Adrenal gland (tissue), 12 donors: ENCODE measurements around the gene EPS8L1. TPM values are rescaled to one million over a fixed set of nuclear protein-coding genes. Genes with fewer than 3 reads are reported as not detected.

ENCODE experiments used
- DNase-seq, 7 donors: peaks; one replicate each; pipeline ENCODE4 v3.0.0-alpha.2; 2019 to 2020
- H3K27ac ChIP-seq, 5 donors: fragments of 200-600 bp; sonication (generic) in 4 of 5; 1 replicate in 3 of 5; 2 replicates in 2 of 5; pipeline versions ENCODE4 v1.5.1 to v1.8.0; 2016 to 2020; ENCODE audit warnings: mild to moderate bottlenecking in 1 of 5
- H3K27me3 ChIP-seq: fragments of 200-600 bp; 2 replicates; pipeline ENCODE4 v1.8.0; 2021
- H3K36me3 ChIP-seq, 2 donors: fragments of 200-600 bp; replicated peaks in 1 of 2; 1 replicate in 1 of 2; 2 replicates in 1 of 2; pipeline versions ENCODE4 v1.5.1 to v1.8.0; 2018 to 2022
- H3K4me1 ChIP-seq, 2 donors: fragments of 200-600 bp; replicated peaks in 1 of 2; 1 replicate in 1 of 2; 2 replicates in 1 of 2; pipeline versions ENCODE4 v1.5.1 to v1.8.0; 2018 to 2021
- H3K4me3 ChIP-seq, 4 donors: fragments of 200-600 bp; sonication (generic) in 3 of 4; one replicate each; pipeline ENCODE4 v1.5.1; 2016 to 2018
- H3K9me3 ChIP-seq, 3 donors: fragments of 200-600 bp; sonication (generic) in 1 of 3; replicated peaks in 1 of 3; 1 replicate in 2 of 3; 2 replicates in 1 of 3; pipeline versions ENCODE4 v1.5.1 to v1.8.0; 2016 to 2021
- POLR2A ChIP-seq, 2 donors: fragments of 450-650 bp; IDR thresholded peaks; one replicate each; pipeline ENCODE4 v1.6.1; 2017; ENCODE audit warnings: antibody characterized with exemption in 2 of 2, mild to moderate bottlenecking in 2 of 2, moderate library complexity in 1 of 2
- WGBS, 4 donors: extraction: QIAGEN DNeasy Blood & Tissue Kit in 2 of 4; methylation state at CpG; one replicate each; pipeline versions ENCODE4 v1.1.5 to v1.1.7; 2013 to 2017; 5-methylcytosine and 5-hydroxymethylcytosine counted together
- intact Hi-C, 2 donors: fragments of 100-400 bp; cut with DNase I; formaldehyde crosslinking; loops; one replicate each; pipeline versions ENCODE4 v1.14.1 to v1.15.0; 2022 to 2023
- polyA plus RNA-seq, 3 donors: library from polyadenylated mRNA; stranded (reverse); fragments of 200-250 nt in 2 of 3; fragments of 350-450 nt in 1 of 3; fragmentation: Illumina TruSeq in 1 of 3; extraction: RNeasy Lipid Tissue Mini Kit (QIAGEN cat#74804) in 1 of 3; gene quantifications; one replicate each; pipeline ENCODE4 v1.2.3, GENCODE V29; 2013 to 2014
- total RNA-seq, 9 donors: library from RNA; depleted of rRNA in 4 of 9; stranded (reverse); fragments of >200 nt in 4 of 9; fragments of 120-200 nt in 1 of 9; fragmentation: NEBNext Ultra II Directional in 1 of 9; extraction: Animal tissue kit (Norgen Biotek cat#: 25700) in 1 of 9; gene quantifications; one replicate each; pipeline versions ENCODE4 v1.1.0 to v1.2.4, GENCODE V29; 2013 to 2023
- TF ChIP-seq, protein P1 (sequence below), 6 experiments: fragments of 450-650 bp in 4 of 6; fragments of 200-600 bp in 2 of 6; sonication (generic) in 1 of 6; IDR thresholded peaks; 1 replicate in 5 of 6; 2 replicates in 1 of 6; pipeline versions ENCODE4 v1.5.1 to v1.8.0; 2016 to 2021; ENCODE audit warnings: antibody characterized with exemption in 6 of 6, mild to moderate bottlenecking in 2 of 6, moderate library complexity in 1 of 6
- donor health status: healthy with polysubstance abuse.
- donor health status: Bipolar disorder and iron deficiency.
- donor health status: DM: yes; HTN: yes; CAD: no.
- donor health status: DM: no; HTN: no; CAD: no.
- donor health status: DM: no; HTN: no; CAD: no.
- donor health status: DM: yes; HTN: yes; CAD: no.

The EPS8L1 gene
- total and polyA plus RNA-seq, 12 donors, result 0.60 to 8.0 (median 2.2) TPM; not detected in 2

DNA sequence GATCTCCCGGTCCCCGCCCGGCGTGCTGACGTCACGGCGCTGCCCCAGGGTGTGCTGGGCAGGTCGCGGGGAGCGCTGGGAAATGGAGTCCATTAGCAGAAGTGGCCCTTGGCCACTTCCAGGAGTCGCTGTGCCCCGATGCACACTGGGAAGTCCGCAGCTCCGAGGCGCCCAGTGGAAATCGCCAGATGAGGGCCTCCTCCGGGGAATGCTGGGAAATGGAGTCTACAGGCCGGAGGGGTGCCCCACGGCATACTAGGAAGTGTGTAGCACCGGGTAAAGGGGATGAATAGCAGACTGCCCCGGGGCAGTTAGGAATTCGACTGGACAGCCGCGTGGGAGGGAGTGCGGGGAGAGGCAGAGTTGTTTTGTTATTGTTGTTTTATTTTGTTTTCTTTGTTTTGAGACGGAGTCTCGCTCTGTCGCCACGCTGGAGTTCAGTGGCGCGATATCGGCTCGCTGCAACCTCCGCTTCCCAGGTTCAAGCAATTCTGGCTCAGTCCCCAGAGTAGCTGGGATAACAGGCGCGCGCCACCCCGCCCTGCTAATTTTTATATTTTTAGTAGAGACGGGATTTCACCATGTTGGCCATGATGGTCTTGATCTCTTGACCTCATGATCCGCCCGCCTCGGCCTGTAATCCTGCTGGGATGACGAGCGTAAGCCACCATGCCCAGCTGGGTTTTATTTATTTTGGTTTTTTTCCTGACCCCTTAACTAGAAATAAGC is 42.2 kb downstream of the EPS8L1 start:
- 0 to 2% (median 1%) methylated on average over 29 to 44 of the region's 44 CpGs for WGBS, 4 donors
- H3K4me3 ChIP-seq, result peak overlapping the region in 2 of 4 donors; percentile 33 to 76
- peak overlapping the region; percentile 53 to 96 (median 71) for H3K27ac ChIP-seq
- peak; percentile 9 to 38 for TF ChIP-seq POLR2A (IDR thresholded peaks at IDR 0.05)
- TF ChIP-seq, protein P1, sequence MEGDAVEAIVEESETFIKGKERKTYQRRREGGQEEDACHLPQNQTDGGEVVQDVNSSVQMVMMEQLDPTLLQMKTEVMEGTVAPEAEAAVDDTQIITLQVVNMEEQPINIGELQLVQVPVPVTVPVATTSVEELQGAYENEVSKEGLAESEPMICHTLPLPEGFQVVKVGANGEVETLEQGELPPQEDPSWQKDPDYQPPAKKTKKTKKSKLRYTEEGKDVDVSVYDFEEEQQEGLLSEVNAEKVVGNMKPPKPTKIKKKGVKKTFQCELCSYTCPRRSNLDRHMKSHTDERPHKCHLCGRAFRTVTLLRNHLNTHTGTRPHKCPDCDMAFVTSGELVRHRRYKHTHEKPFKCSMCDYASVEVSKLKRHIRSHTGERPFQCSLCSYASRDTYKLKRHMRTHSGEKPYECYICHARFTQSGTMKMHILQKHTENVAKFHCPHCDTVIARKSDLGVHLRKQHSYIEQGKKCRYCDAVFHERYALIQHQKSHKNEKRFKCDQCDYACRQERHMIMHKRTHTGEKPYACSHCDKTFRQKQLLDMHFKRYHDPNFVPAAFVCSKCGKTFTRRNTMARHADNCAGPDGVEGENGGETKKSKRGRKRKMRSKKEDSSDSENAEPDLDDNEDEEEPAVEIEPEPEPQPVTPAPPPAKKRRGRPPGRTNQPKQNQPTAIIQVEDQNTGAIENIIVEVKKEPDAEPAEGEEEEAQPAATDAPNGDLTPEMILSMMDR (IDR thresholded peaks at IDR 0.05), result no peak
- H3K27me3 ChIP-seq, result no peaks in the 10 kb centered on the region
- peaks cover 15 to 37% of the 10 kb centered on the region in 2 donors for H3K4me1 ChIP-seq
- no peaks in the 10 kb centered on the region for H3K36me3 ChIP-seq
- no peaks in the 10 kb centered on the region for H3K9me3 ChIP-seq
- peak; percentile 98 to 99 (median 99) for DNase-seq
- intact Hi-C loops, result no loop called here

DNA sequence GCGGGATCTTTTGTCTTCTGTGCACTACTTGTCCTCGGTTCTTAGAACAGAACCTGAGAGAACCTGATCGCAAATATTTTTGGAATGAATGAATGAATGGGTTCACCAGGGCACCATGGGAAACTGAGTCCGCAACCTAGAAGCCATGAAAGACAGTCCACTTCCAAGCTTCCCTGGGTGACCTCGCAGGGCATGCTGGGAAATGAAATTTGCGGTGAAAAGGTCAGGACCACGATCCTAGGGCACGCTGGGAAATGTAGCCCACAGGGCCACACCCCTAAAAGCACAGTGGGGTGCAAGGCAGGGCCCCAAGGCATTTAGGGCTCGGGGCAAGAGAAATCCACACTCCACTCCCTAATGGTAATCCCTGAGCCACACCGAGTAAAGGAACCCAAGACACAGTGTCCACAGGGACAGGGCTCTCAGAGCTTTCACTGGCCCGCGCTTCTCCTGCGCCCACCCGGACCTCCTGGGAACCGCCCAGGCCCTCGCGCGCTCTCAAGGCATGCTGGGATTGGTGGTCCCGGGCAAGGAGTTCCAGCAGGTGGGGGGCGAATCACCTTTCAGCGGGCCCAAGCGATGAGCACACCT is 42.8 kb downstream of the EPS8L1 start:
- no peaks in the 10 kb centered on the region for H3K9me3 ChIP-seq
- intact Hi-C loops, result no loop called here
- H3K27me3 ChIP-seq, result no peaks in the 10 kb centered on the region
- no peak for TF ChIP-seq POLR2A (IDR thresholded peaks at IDR 0.05)
- TF ChIP-seq, protein P1 (IDR thresholded peaks at IDR 0.05), result no peak
- peak in 6 of 7 donors; percentile 21 to 74 (median 52) for DNase-seq
- peaks cover 15 to 30% of the 10 kb centered on the region in 2 donors for H3K4me1 ChIP-seq
- no peaks in the 10 kb centered on the region for H3K36me3 ChIP-seq
- peak overlapping the region in 3 of 5 donors; percentile 66 to 96 (median 71) for H3K27ac ChIP-seq
- WGBS, 4 donors, result 23 to 39% (median 32%) methylated on average over 13 to 22 of the region's 22 CpGs
- peak overlapping the region in 2 of 4 donors; percentile 33 to 76 for H3K4me3 ChIP-seq

DNA sequence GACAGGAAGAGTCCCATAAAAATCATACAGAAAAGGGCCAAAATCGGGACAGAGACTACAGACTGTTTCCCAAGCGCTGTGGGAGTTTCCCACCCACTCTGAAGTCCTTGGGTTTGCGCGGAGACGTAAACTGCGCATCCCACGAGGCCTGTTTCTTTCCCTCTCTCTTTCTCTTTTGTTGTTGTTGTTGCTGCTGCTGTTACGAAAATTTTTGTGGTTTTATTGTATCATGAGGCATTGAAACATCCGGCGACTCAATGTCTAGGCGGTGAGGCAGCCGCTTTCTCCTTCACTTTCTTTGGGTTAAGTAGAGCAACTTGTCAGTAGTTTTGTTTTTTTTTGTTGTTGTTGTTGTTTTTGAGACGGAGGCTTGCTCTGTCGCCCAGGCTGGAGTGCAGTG is 43.4 kb downstream of the EPS8L1 start:
- no peaks in the 10 kb centered on the region for H3K27me3 ChIP-seq
- no peak for TF ChIP-seq POLR2A (IDR thresholded peaks at IDR 0.05)
- TF ChIP-seq, protein P1 (IDR thresholded peaks at IDR 0.05), result no peak
- DNase-seq, result no peak
- peak overlapping the region in 1 of 4 donors; percentile 76 for H3K4me3 ChIP-seq
- no peaks in the 10 kb centered on the region for H3K9me3 ChIP-seq
- WGBS, 4 donors, result 80 to 86% (median 85%) methylated on average over 14 of the region's 14 CpGs
- intact Hi-C loops, result no loop called here
- H3K36me3 ChIP-seq, result no peaks in the 10 kb centered on the region
- H3K4me1 ChIP-seq, result peaks cover 10 to 28% of the 10 kb centered on the region in 2 donors
- H3K27ac ChIP-seq, result no peak overlapping the region

DNA sequence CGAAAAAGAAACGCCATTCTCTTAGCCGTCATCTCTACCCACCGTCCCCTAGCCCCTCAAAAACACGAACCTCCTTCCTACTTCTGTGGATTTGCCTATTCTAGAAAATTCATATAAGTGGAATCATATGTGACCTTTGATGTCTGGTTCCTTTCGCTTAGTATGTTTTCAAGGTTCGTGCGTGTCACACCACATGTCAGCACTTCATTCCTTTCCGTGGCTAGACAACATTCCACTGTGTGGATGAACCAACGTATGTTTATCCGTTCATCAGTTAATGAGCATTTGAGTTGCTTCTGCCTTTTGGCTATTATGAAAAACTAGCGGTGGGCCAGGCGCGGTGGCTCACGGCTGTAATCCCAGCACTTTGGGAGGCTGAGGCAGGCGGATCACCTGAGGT is 55.8 kb downstream of the EPS8L1 start:
- 77 to 86% (median 81%) methylated on average over 16 of the region's 16 CpGs for WGBS, 4 donors
- no peaks in the 10 kb centered on the region for H3K9me3 ChIP-seq
- no peak for DNase-seq

More for the DNA sequence above, 55.8 kb downstream of the EPS8L1 start:
- Histone ChIP-seq H3K27ac (no peak overlapping the region), H3K36me3 (no peaks in the 10 kb centered on the region), H3K4me1 (no peaks in the 10 kb centered on the region), H3K4me3 (no peak overlapping the region), H3K27me3 (peaks cover 13% of the 10 kb centered on the region)
- TF ChIP-seq POLR2A (IDR thresholded peaks at IDR 0.05), result no peak
- TF ChIP-seq, protein P1 (IDR thresholded peaks at IDR 0.05), result no peak
- intact Hi-C loops, result no loop called here
